ENCODE results near the gene CDH6.

GRCh38 chr5:31153521-31153920, 40.0 kb upstream of the CDH6 start:
- TF ChIP-seq ZNF841 (CRISPR knock-in tag; IDR thresholded peaks at IDR 0.05; ENCODE audit: borderline replicate concordance) (no peak), ZFP41 (CRISPR knock-in tag; IDR thresholded peaks at IDR 0.05; ENCODE audit: borderline replicate concordance) (no peak), POLR2G (IDR thresholded peaks at IDR 0.05; ENCODE audit: low read depth, low read length) (no peak), CBX2 (IDR thresholded peaks at IDR 0.05; ENCODE audit: low read depth, low read length) (no peak), CBX2 (CRISPR knock-in tag; IDR thresholded peaks at IDR 0.05; ENCODE audit: low read depth) (no peak), CTCF (CRISPR knock-in tag; IDR thresholded peaks at IDR 0.05) (no peak), ZFP1 (CRISPR knock-in tag; IDR thresholded peaks at IDR 0.05) (no peak), TP53 (CRISPR knock-in tag; conservative IDR thresholded peaks at IDR 0.05) (no peak)
